ENCODE results near the gene CTCF.

Gene CTCF

DNA sequence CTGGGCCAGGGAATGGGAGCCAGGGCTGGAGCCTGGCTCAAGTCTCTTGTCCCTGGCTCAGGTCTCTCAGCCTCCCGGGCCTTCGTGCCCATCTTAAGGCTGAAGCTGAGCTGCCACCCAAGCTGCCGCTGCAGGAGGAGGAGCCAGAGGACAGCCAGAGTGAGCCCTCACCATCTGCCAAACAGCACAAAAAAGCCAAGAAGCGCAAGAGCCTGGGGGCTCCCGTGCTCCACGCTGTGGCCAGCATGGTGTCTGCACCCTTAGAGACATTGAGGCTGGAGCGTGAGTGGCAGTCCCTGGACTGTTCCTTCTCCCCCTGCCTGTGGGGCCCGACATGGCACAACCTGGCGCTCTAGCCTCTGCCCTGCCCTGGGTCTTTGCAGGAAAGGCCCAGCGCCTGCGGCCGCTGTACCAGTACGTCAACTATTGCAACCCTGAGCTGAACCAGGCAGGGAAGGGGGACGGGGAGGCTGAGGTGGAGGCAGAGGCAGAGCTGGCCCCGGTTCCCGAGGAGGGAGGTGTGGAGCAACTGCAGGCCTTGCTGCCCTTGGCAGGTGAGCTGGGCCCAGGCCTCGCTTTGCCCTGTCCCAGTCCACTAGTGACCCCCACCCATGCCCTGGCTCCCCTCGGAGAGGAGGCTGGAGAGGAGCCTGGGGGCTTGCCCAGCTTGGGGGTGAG lies 105.6 kb downstream of the CTCF start:
- peak; percentile 89 for DNase-seq

- no peak for DNase-seq
Measured at GRCh38 chr16:67668495-67669157, 106.3 kb downstream of the CTCF start.

DNA sequence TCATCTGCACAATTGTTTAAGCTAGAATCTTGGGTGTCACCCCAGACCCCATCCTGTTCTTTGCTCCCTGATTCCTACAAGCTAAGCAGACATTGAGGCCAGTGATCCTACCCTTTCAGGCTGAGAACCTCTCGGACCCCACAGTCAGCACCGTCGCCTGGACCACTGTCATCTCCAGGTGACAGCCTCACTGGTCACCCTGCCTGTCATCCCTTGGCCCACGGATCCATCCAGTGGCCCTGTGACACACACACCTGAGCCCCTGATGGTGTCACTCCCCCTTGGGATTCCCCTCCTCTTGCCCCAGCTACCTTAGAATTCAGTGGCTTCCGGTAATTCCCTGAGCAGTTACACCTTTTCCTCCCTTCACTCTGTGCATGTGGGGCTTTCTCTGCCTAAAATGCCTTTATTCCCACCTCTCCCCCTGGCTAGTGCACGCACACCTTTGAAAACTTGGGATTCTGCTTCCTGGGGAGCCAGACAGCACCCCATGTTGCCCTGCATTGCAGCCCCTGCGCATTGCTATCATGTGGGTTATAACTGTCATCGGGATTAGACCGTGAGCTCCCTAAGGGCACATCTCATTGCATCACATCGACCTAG lies 107.3 kb downstream of the CTCF start:
- DNase-seq, result no peak

GRCh38 chr16:67672306-67672705 lies 110.0 kb downstream of the CTCF start:
- DNase-seq, result no peak

GRCh38 chr16:67672739-67673662 lies 110.7 kb downstream of the CTCF start:
- peak; percentile 43 for DNase-seq

- no peak for DNase-seq
Measured at GRCh38 chr16:67673712-67674580, 111.6 kb downstream of the CTCF start.

- DNase-seq, result no peak
Measured at GRCh38 chr16:67674851-67675578, 112.7 kb downstream of the CTCF start.

GRCh38 chr16:67675579-67675935 lies 113.2 kb downstream of the CTCF start:
- no peak for DNase-seq

- DNase-seq, result no peak
Measured at GRCh38 chr16:67675999-67676398, 113.7 kb downstream of the CTCF start.

DNA sequence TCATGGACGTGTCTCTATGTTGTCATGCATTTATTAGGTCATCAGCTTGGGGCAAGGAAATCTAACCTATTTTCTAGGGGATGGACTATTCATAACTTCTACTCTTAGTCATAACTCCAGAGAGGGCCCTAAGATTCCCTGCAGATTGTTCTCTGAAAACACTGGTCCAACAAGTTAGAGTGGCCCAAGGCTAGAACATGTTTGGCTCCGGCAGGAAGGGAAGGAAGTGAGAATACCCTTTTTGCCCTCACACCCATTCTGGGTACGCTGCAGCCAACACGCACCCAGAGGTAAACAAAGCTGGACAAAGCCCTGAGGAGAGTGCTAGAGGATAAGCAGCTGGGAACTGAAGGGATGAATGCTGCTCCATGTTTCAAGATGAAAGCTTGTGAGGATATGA lies 114.2 kb downstream of the CTCF start:
- no peak for DNase-seq

DNA sequence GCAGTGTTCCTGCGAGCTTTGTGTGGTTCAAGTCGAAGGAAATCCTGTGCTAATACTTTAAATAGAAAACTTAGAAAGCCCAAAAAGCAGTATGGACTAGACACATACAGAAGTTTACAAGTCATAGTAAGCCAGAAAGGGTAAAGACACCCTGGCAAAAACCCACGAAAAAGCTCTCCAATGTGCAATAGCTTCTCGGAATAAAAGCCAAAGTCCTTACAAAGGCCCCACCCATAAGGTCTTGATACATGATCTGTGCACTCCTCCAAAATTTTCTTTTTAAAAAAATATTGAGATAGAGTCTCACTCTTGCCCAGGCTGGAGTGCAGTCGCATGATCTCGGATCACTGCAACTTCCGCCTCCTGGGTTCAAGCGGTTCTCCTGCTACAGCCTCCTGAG lies 114.6 kb downstream of the CTCF start:
- no peak for DNase-seq

- DNase-seq, result no peak
Measured at GRCh38 chr16:67677712-67678111, 115.4 kb downstream of the CTCF start.

- no peak for DNase-seq
Measured at GRCh38 chr16:67678354-67679023, 116.2 kb downstream of the CTCF start.

DNA sequence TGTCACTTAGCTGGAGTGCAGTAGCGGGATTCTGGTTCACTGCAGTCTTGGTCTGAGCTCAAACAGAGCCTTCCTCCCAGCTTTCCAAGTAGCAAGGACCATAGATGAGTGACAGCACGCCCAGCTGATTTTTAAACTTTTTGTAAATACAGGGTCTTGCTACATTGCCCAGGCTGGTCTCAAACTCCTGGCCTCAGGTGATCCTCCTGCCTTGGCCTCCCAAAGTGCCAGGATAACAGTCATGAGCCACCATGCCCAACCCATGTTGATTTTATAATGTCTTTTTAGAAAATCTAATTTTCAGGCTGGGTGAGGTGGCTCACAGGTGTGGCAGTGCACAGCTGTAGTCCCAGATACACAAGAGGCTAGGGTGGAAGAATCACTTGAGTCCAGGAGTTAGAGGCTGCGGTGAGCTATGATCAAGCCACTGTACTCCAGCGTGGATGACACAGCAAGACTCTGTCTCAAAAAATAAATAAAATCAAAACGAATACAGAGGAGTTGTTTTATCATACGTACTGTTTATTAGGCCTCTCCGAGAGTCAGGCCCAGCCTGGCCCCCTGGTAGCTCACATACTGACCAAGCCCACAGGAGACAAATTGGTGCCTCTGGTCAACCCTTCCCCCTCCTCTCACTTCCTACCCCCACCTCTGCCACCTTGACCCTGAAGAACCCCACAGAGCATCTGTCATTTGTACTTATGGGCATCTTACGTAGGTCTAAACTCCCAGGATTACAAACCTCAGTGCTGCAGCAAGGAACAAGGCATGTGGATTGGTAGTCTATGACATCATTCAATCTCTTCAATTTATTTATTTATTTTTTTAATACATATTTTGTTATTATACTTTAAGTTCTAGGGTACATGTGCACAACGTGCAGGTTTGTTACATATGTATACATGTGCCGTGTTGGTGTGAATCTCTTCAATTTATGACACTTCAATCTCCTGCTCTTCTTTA lies 117.9 kb downstream of the CTCF start:
- no peak for DNase-seq

DNA sequence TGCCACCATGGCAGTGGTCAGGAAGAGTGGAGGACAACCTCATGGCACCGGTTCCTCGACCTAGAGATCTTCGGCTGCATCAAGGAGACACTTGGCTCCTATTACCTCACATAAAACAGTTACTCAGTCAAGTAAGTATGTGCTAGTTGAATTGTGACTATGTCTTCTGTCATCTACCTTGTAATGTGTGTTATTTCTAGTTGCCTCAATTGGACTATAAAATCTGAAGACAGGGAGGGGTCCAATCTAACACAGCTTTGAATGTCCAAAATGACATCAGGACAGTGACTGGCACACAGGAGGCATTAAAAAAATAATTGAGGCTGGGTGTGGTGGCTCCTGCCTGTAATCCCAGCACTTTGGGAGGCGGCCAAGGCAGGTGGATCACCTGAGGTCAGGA lies 121.4 kb downstream of the CTCF start:
- no peak for DNase-seq

- DNase-seq, result no peak
Measured at GRCh38 chr16:67685388-67686112, 123.2 kb downstream of the CTCF start.

All from kidney glomerular epithelial cell (primary cell).